Measurements from ENCODE around the gene MYT1. TPM values are rescaled to one million over a fixed set of nuclear protein-coding genes. Genes with fewer than 3 reads are reported as not detected.

MYT1 gene
- total RNA-seq, 4 donors from 2014 or later = not detected

- no peak overlapping the region for H3K27ac ChIP-seq
- WGBS, 2 donors = 19 to 47% methylated on average over 3 to 7 of the region's 7 CpGs
Observed at GRCh38 chr20:64212755-64213154, 48.5 kb downstream of the MYT1 start.

GRCh38 chr20:64214113-64214512 lies 49.9 kb downstream of the MYT1 start:
- peaks cover 0 to 7% of the 10 kb centered on the region in 2 donors for H3K27me3 ChIP-seq
- H3K36me3 ChIP-seq = no peaks in the 10 kb centered on the region
- H3K27ac ChIP-seq = no peak overlapping the region
- H3K9me3 ChIP-seq = no peaks in the 10 kb centered on the region
- H3K4me1 ChIP-seq = peaks cover 0 to 13% (median 0%) of the 10 kb centered on the region in 4 donors
- DNase-seq (ENCODE audit: low spot score in 2 of 2) = no peak
- 90 to 97% methylated on average over 10 of the region's 10 CpGs for WGBS, 2 donors
- H3K4me3 ChIP-seq = no peak overlapping the region
- TF ChIP-seq EP300 (IDR thresholded peaks at IDR 0.05) (no peak), POLR2A (IDR thresholded peaks at IDR 0.05) (no peak)
- TF ChIP-seq, protein P1, sequence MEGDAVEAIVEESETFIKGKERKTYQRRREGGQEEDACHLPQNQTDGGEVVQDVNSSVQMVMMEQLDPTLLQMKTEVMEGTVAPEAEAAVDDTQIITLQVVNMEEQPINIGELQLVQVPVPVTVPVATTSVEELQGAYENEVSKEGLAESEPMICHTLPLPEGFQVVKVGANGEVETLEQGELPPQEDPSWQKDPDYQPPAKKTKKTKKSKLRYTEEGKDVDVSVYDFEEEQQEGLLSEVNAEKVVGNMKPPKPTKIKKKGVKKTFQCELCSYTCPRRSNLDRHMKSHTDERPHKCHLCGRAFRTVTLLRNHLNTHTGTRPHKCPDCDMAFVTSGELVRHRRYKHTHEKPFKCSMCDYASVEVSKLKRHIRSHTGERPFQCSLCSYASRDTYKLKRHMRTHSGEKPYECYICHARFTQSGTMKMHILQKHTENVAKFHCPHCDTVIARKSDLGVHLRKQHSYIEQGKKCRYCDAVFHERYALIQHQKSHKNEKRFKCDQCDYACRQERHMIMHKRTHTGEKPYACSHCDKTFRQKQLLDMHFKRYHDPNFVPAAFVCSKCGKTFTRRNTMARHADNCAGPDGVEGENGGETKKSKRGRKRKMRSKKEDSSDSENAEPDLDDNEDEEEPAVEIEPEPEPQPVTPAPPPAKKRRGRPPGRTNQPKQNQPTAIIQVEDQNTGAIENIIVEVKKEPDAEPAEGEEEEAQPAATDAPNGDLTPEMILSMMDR (IDR thresholded peaks at IDR 0.05) = no peak

More at GRCh38 chr20:64212755-64213154, 48.5 kb downstream of the MYT1 start:
- TF ChIP-seq EP300 (IDR thresholded peaks at IDR 0.05) (no peak), POLR2A (IDR thresholded peaks at IDR 0.05) (no peak)
- TF ChIP-seq, protein P1 (IDR thresholded peaks at IDR 0.05) = no peak
- Histone ChIP-seq H3K4me1 (peaks cover 0 to 13% (median 0%) of the 10 kb centered on the region in 4 donors), H3K27me3 (no peaks in the 10 kb centered on the region), H3K4me3 (no peak overlapping the region), H3K9me3 (no peaks in the 10 kb centered on the region), H3K36me3 (no peaks in the 10 kb centered on the region)
- peak in 1 of 2 donors; percentile 47 for DNase-seq (ENCODE audit: low spot score in 2 of 2)

- TF ChIP-seq EP300 (IDR thresholded peaks at IDR 0.05) = no peak
- TF ChIP-seq, protein P1 (IDR thresholded peaks at IDR 0.05) = no peak
- no peak for TF ChIP-seq POLR2A (IDR thresholded peaks at IDR 0.05)
- WGBS, 2 donors = 47 to 64% methylated on average over 6 of the region's 6 CpGs
- H3K9me3 ChIP-seq = no peaks in the 10 kb centered on the region
- peaks cover 0 to 12% of the 10 kb centered on the region in 2 donors for H3K27me3 ChIP-seq
- H3K27ac ChIP-seq = no peak overlapping the region
- no peak overlapping the region for H3K4me3 ChIP-seq
- no peaks in the 10 kb centered on the region for H3K36me3 ChIP-seq
- H3K4me1 ChIP-seq = peaks cover 0 to 13% (median 0%) of the 10 kb centered on the region in 4 donors
- no peak for DNase-seq (ENCODE audit: low spot score in 2 of 2)
Observed at GRCh38 chr20:64214952-64215351, 50.7 kb downstream of the MYT1 start.

DNA sequence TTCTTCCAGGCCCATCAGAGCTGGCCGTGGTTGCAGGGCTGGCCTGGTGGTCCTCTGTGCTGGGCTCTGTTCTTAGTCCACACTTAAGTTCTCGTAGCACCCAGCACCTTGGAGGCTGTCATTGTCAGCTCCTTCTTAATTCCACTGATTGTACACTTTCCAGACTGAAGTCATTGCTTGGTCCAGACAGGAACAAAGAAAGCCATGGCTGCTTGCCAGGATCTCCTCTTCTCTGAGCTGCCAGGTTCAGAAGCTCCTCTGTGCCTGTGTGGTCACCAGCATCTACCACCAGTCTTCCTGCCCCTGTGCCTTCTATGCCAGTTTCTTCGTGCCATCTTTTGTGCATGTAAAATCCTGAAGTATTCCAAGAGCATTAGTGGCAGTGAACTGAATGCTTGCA lies 51.8 kb downstream of the MYT1 start:
- no peaks in the 10 kb centered on the region for H3K36me3 ChIP-seq
- no peak for DNase-seq (ENCODE audit: low spot score in 2 of 2)
- peaks cover 0 to 12% of the 10 kb centered on the region in 2 donors for H3K27me3 ChIP-seq
- no peak overlapping the region for H3K4me3 ChIP-seq
- TF ChIP-seq POLR2A (IDR thresholded peaks at IDR 0.05) (no peak), EP300 (IDR thresholded peaks at IDR 0.05) (no peak)
- TF ChIP-seq, protein P1 (IDR thresholded peaks at IDR 0.05) = no peak
- peaks cover 0 to 13% (median 0%) of the 10 kb centered on the region in 4 donors for H3K4me1 ChIP-seq
- 74 to 76% methylated on average over 3 of the region's 3 CpGs for WGBS, 2 donors
- no peaks in the 10 kb centered on the region for H3K9me3 ChIP-seq
- H3K27ac ChIP-seq = no peak overlapping the region

GRCh38 chr20:64216910-64217309 lies 52.7 kb downstream of the MYT1 start:
- H3K4me3 ChIP-seq = no peak overlapping the region
- TF ChIP-seq EP300 (IDR thresholded peaks at IDR 0.05) (no peak), POLR2A (IDR thresholded peaks at IDR 0.05) (no peak)
- TF ChIP-seq, protein P1 (IDR thresholded peaks at IDR 0.05) = no peak
- peaks cover 0 to 13% (median 0%) of the 10 kb centered on the region in 4 donors for H3K4me1 ChIP-seq
- peaks cover 0 to 12% of the 10 kb centered on the region in 2 donors for H3K27me3 ChIP-seq
- DNase-seq (ENCODE audit: low spot score in 2 of 2) = no peak
- no peaks in the 10 kb centered on the region for H3K36me3 ChIP-seq
- no peak overlapping the region for H3K27ac ChIP-seq
- WGBS, 2 donors = 87 to 90% methylated on average over 9 to 11 of the region's 11 CpGs
- no peaks in the 10 kb centered on the region for H3K9me3 ChIP-seq

Data from tibial nerve (tissue), 4 donors.